GM12878 (cell line): ENCODE results near the gene DAB2IP. TPM values are rescaled to one million over a fixed set of nuclear protein-coding genes. Genes with fewer than 3 reads are reported as not detected.

ENCODE experiments used
- ATAC-seq: fragments of 200-7000 bp; cut with Tn5 transposase; 3 replicates; pipeline ENCODE4 v1.9.1; 2020; ENCODE audit warnings: mild to moderate bottlenecking, moderate library complexity
- BruUV-seq: library from RNA; stranded (reverse); fragments of 400-500 nt; replicated peaks from 2 replicates; lab custom pipeline; 2021; lab: Mats Ljungman, UMichigan
- CTCF ChIA-PET: fragments of 300-600 bp; sonication (Branson Sonifier 250); formaldehyde crosslinking; extraction: SDS; loops from one replicate; lab custom pipeline; 2021; ENCODE audit warnings: inconsistent platforms; lab: Yijun Ruan, JAX
- POLR2A ChIA-PET: fragments of 350-600 bp; formaldehyde crosslinking; extraction: SDS; loops from one replicate; lab custom pipeline; 2021; ENCODE audit warnings: inconsistent platforms; lab: Charles Lee
- RAD21 ChIA-PET: fragments of 300-600 bp; sonication (Branson Sonifier 250); formaldehyde crosslinking; loops from one replicate; lab custom pipeline; 2023; ENCODE audit warnings: antibody characterized with exemption; ENCODE audit not compliant: unreplicated experiment; lab: Charles Lee
- SMC1A ChIA-PET: fragments of 300-600 bp; sonication (Branson Sonifier 250); formaldehyde crosslinking; loops from one replicate; lab custom pipeline; 2023; ENCODE audit not compliant: unreplicated experiment, uncharacterized antibody; lab: Charles Lee
- DNase-seq: peaks from one replicate; pipeline ENCODE4 v3.0.0-alpha.2; 2011; ENCODE audit warnings: low read depth, low spot score
- FAIRE-seq: peaks from 3 replicates; lab custom pipeline; 2011; peaks lifted over from hg19 to GRCh38; lab: Jason Lieb, UNC
- H2AFZ ChIP-seq: 2 replicates; pipeline ENCODE4 v1.6.0; 2011; ENCODE audit warnings: low read depth, low read length, control low read depth; ENCODE audit not compliant: control insufficient read depth
- H3K27ac ChIP-seq: 2 replicates; pipeline ENCODE4 v1.5.1; 2011; ENCODE audit warnings: control low read depth; ENCODE audit not compliant: control insufficient read depth, insufficient read depth
- H3K27me3 ChIP-seq, 2 experiments: replicated peaks in 1 of 2; 2 replicates each; pipeline versions ENCODE4 v1.6.0 to v1.6.1; 2011; ENCODE audit warnings: low read length in 1 of 2; ENCODE audit not compliant: control insufficient read depth in 2 of 2, insufficient read depth in 2 of 2
- H3K36me3 ChIP-seq, 2 experiments: 2 replicates each; pipeline ENCODE4 v1.5.1; 2011; ENCODE audit warnings: low read length in 1 of 2; ENCODE audit not compliant: control insufficient read depth in 2 of 2, insufficient read depth in 2 of 2
- H3K4me1 ChIP-seq: 2 replicates; pipeline ENCODE4 v1.6.1; 2011; ENCODE audit warnings: mild to moderate bottlenecking, low read length, moderate library complexity, mixed read lengths; ENCODE audit not compliant: control insufficient read depth, insufficient read depth
- H3K4me2 ChIP-seq: 2 replicates; pipeline ENCODE4 v1.6.0; 2011; ENCODE audit warnings: control low read depth; ENCODE audit not compliant: control insufficient read depth, insufficient read depth
- H3K4me3 ChIP-seq: fragments of 200-600 bp; sonication (generic); 2 replicates; pipeline ENCODE4 v1.5.1; 2016
- H3K79me2 ChIP-seq: 2 replicates; pipeline ENCODE4 v1.6.0; 2011; ENCODE audit warnings: low read length; ENCODE audit not compliant: control insufficient read depth, insufficient read depth
- H3K9ac ChIP-seq: 2 replicates; pipeline ENCODE4 v1.8.0; 2011; ENCODE audit warnings: low read length, control low read depth, mixed read lengths; ENCODE audit not compliant: control insufficient read depth, insufficient read depth
- H3K9me3 ChIP-seq: replicated peaks from 3 replicates; pipeline ENCODE4 v1.5.1; 2011; ENCODE audit warnings: mild to moderate bottlenecking, low read length; ENCODE audit not compliant: control insufficient read depth, insufficient read depth
- H4K20me1 ChIP-seq: 2 replicates; pipeline ENCODE4 v1.6.0; 2011; ENCODE audit not compliant: control insufficient read depth, insufficient read depth
- IKZF2 ChIP-seq, 2 experiments: fragments of 450-650 bp; IDR thresholded peaks; 2 replicates each; pipeline ENCODE4 v1.6.1; 2017; ENCODE audit warnings: mild to moderate bottlenecking in 2 of 2, moderate library complexity in 2 of 2
- MXI1 ChIP-seq: fragments of 150-350 bp; IDR thresholded peaks from 2 replicates; pipeline ENCODE4 v1.6.1; 2011; ENCODE audit warnings: low read depth, mild to moderate bottlenecking, inconsistent platforms, low read length, improper control_type of control experiment
- YBX1 ChIP-seq: fragments of 450-650 bp; IDR thresholded peaks from 2 replicates; pipeline ENCODE4 v1.6.1; 2016; ENCODE audit warnings: antibody characterized with exemption
- ZNF622 ChIP-seq: fragments of 450-650 bp; IDR thresholded peaks from 2 replicates; pipeline ENCODE4 v1.6.1; 2017; ENCODE audit warnings: mild to moderate bottlenecking, inconsistent platforms
- WGBS: methylation state at CpG from one replicate; pipeline ENCODE4 v1.1.6; 2016; ENCODE audit warnings: low lambda C conversion rate; ENCODE audit not compliant: insufficient replicate concordance, insufficient coverage; ENCODE audit errors: missing lambda C conversion rate; 5-methylcytosine and 5-hydroxymethylcytosine counted together
- in situ Hi-C: fragments of 300-500 bp; cut with MboI; formaldehyde crosslinking; loops from 9 replicates; pipeline ENCODE4 v1.14.3; 2018; ENCODE audit warnings: mixed read lengths
- intact Hi-C: fragments of 100-400 bp; cut with micrococcal nuclease; formaldehyde crosslinking; loops from one replicate; pipeline ENCODE4 v1.14.2; 2022; ENCODE audit not compliant: unreplicated experiment
- polyA plus RNA-seq, 11 experiments: library from polyadenylated mRNA; depleted of rRNA in 4 of 11; unstranded in 6 of 11; stranded (reverse) in 5 of 11; fragments of >200 nt; fragmentation: Nextera tagmentation in 4 of 11; fragmentation: Illumina TruSeq in 1 of 11; extraction: Ambion mirVana in 4 of 11; extraction: Trizol in 1 of 11; gene quantifications; 1 replicate in 1 of 11; 2 replicates in 10 of 11; pipeline versions ENCODE4 v1.2.1 to v1.2.3, GENCODE V29; 2011 to 2016; ENCODE audit warnings: inconsistent platforms in 2 of 11, missing spikeins in 2 of 11, low read depth in 1 of 11
- total RNA-seq, 4 experiments: library from RNA; depleted of rRNA in 3 of 4; stranded (reverse); fragments of >200 nt in 3 of 4; fragmentation: Illumina TruSeq in 1 of 4; extraction: Trizol in 1 of 4; gene quantifications; 2 replicates each; pipeline versions ENCODE4 v1.2.1 to v1.2.3, GENCODE V29; 2013 to 2021

Gene DAB2IP
- total and polyA plus RNA-seq, 10 of the 15 experiments (the other 5 are each of a cell fraction or from before 2014, with no cell fraction given), result 0.03 to 0.38 (median 0.14) TPM; not detected in 6

GRCh38 chr9:121760571-121760970, 109.1 kb downstream of the DAB2IP start:
- FAIRE-seq (no peak), DNase-seq (no peak), ATAC-seq (no peak)
- intact Hi-C loops, result no loop called here
- ChIA-PET CTCF (no interaction called here), POLR2A (no interaction called here), SMC1A (no interaction called here), RAD21 (no interaction called here)
- no peak overlapping the region for H2AFZ ChIP-seq
- no peak overlapping the region for H3K9ac ChIP-seq
- in situ Hi-C loops, result no loop called here
- no peak overlapping the region for H3K4me3 ChIP-seq
- H3K79me2 ChIP-seq, result no peaks in the 10 kb centered on the region
- WGBS, result 22% methylated on average over 10 of the region's 10 CpGs
- TF ChIP-seq YBX1, result no peak
- no peak overlapping the region for H3K4me2 ChIP-seq
- no peaks in the 10 kb centered on the region; a peak in 1 of 4 replicates for H3K27me3 ChIP-seq
- H3K9me3 ChIP-seq, result no peaks in the 10 kb centered on the region
- no peaks in the 10 kb centered on the region for H4K20me1 ChIP-seq
- no peaks in the 10 kb centered on the region for H3K36me3 ChIP-seq
- BruUV-seq, result no TSS peak
- H3K4me1 ChIP-seq, result no peaks in the 10 kb centered on the region
- no peak overlapping the region for H3K27ac ChIP-seq

- intact Hi-C loops (no loop called here), in situ Hi-C loops (no loop called here)
- FAIRE-seq (no peak), DNase-seq (no peak), ATAC-seq (no peak)
- no peaks in the 10 kb centered on the region for H3K79me2 ChIP-seq
- H2AFZ ChIP-seq, result no peak overlapping the region
- SMC1A ChIA-PET, result no interaction called here
- RAD21 ChIA-PET, result no interaction called here
- no peak overlapping the region for H3K4me3 ChIP-seq
- CTCF ChIA-PET, result no interaction called here
- no peaks in the 10 kb centered on the region for H3K4me1 ChIP-seq
- H3K9ac ChIP-seq, result no peak overlapping the region
- no peak overlapping the region for H3K4me2 ChIP-seq
- POLR2A ChIA-PET, result no interaction called here
- no peaks in the 10 kb centered on the region; a peak in 1 of 4 replicates for H3K27me3 ChIP-seq
- H3K36me3 ChIP-seq, result no peaks in the 10 kb centered on the region
- no TSS peak for BruUV-seq
- H4K20me1 ChIP-seq, result no peaks in the 10 kb centered on the region
- WGBS, result 43% methylated on average over 6 of the region's 6 CpGs
- H3K9me3 ChIP-seq, result no peaks in the 10 kb centered on the region
- TF ChIP-seq ZNF622, result no peak
- TF ChIP-seq MXI1, result no peak
- TF ChIP-seq IKZF2 (IDR thresholded peaks at IDR 0.05), result no peak
- no peak overlapping the region for H3K27ac ChIP-seq
Observed at GRCh38 chr9:121763131-121763530, 111.7 kb downstream of the DAB2IP start.
